IMR-90 (cell line): ENCODE data around the gene MYO1F. TPM values are rescaled to one million over a fixed set of nuclear protein-coding genes. Genes with fewer than 3 reads are reported as not detected.

Experiments used
- ATAC-seq: fragments of 200-7000 bp; cut with Tn5 transposase; 2 replicates; pipeline ENCODE4 v1.9.1; 2020; ENCODE audit warnings: low read depth, mild to moderate bottlenecking, moderate library complexity
- BruUV-seq: library from RNA; stranded (reverse); fragments of 400-500 nt; replicated peaks from 2 replicates; lab custom pipeline; 2021; lab: Mats Ljungman, UMichigan
- CTCF ChIA-PET: fragments of 300-600 bp; formaldehyde crosslinking; extraction: SDS; loops from one replicate; lab custom pipeline; 2021; ENCODE audit warnings: antibody characterized with exemption; lab: Yijun Ruan, JAX
- POLR2A ChIA-PET: fragments of 300-600 bp; sonication (Branson Sonifier 250); formaldehyde crosslinking; loops from one replicate; lab custom pipeline; 2022; ENCODE audit warnings: antibody characterized with exemption; ENCODE audit not compliant: unreplicated experiment; lab: Charles Lee
- DNase-seq: peaks from one replicate; pipeline ENCODE4 v3.0.0; 2013
- H2AFZ ChIP-seq: replicated peaks from 2 replicates; pipeline ENCODE3; 2013; ENCODE audit warnings: low read length, mild to moderate bottlenecking; ENCODE audit not compliant: poor library complexity
- H2AK5ac ChIP-seq: 2 replicates; pipeline ENCODE4 v1.6.1; 2013; ENCODE audit warnings: low read depth, low read length, inconsistent platforms
- H2AK9ac ChIP-seq: replicated peaks from 2 replicates; pipeline ENCODE3; 2013; ENCODE audit warnings: mild to moderate bottlenecking, low read depth, low read length, moderate library complexity; ENCODE audit not compliant: poor library complexity
- H2BK120ac ChIP-seq: 2 replicates; pipeline ENCODE4 v1.6.1; 2013; ENCODE audit warnings: low read depth, low read length, inconsistent platforms
- H2BK15ac ChIP-seq: 3 replicates; pipeline ENCODE4 v1.6.1; 2013; ENCODE audit warnings: low read depth, low read length, inconsistent platforms
- H2BK20ac ChIP-seq: 2 replicates; pipeline ENCODE4 v1.6.1; 2013; ENCODE audit warnings: low read depth, mild to moderate bottlenecking, inconsistent platforms, low read length, moderate library complexity
- H2BK5ac ChIP-seq: 2 replicates; pipeline ENCODE4 v1.6.1; 2013; ENCODE audit warnings: mild to moderate bottlenecking, low read depth, low read length, inconsistent platforms; ENCODE audit not compliant: poor library complexity, severe bottlenecking
- H3K14ac ChIP-seq: replicated peaks from 2 replicates; pipeline ENCODE4 v1.6.1; 2013; ENCODE audit warnings: low read depth, low read length, inconsistent platforms
- H3K18ac ChIP-seq: 2 replicates; pipeline ENCODE4 v1.6.1; 2013; ENCODE audit warnings: low read depth, low read length, control low read depth
- H3K23ac ChIP-seq: 2 replicates; pipeline ENCODE4 v1.6.1; 2013; ENCODE audit warnings: low read depth, low read length, inconsistent platforms
- H3K27ac ChIP-seq: 2 replicates; pipeline ENCODE4 v1.5.1; 2013; ENCODE audit warnings: mild to moderate bottlenecking, control low read depth, low read length; ENCODE audit not compliant: insufficient read depth
- H3K27me3 ChIP-seq: 2 replicates; pipeline ENCODE4 v1.6.1; 2013; ENCODE audit warnings: low read length; ENCODE audit not compliant: control insufficient read depth, insufficient read depth
- H3K36me3 ChIP-seq: 2 replicates; pipeline ENCODE4 v1.6.1; 2013; ENCODE audit warnings: low read length, mixed read lengths; ENCODE audit not compliant: control insufficient read depth, insufficient read depth
- H3K4ac ChIP-seq: 2 replicates; pipeline ENCODE4 v1.6.1; 2013; ENCODE audit warnings: low read depth, low read length, inconsistent platforms
- H3K4me1 ChIP-seq: 2 replicates; pipeline ENCODE4 v1.6.1; 2013; ENCODE audit warnings: low read length, mixed read lengths; ENCODE audit not compliant: control insufficient read depth, insufficient read depth
- H3K4me2 ChIP-seq: 2 replicates; pipeline ENCODE4 v1.6.1; 2013; ENCODE audit warnings: low read depth, mild to moderate bottlenecking, control low read depth, low read length, moderate library complexity
- H3K4me3 ChIP-seq: 2 replicates; pipeline ENCODE4 v1.5.1; 2013; ENCODE audit warnings: low read depth, mild to moderate bottlenecking, control low read depth, low read length, moderate library complexity; ENCODE audit not compliant: insufficient read depth
- H3K56ac ChIP-seq: 2 replicates; pipeline ENCODE4 v1.6.1; 2013; ENCODE audit warnings: low read length, inconsistent platforms; ENCODE audit not compliant: insufficient read depth; ENCODE audit errors: extremely low read depth
- H3K79me1 ChIP-seq, 2 experiments: 2 replicates each; pipeline ENCODE4 v1.6.1; 2013; ENCODE audit warnings: low read length in 2 of 2, inconsistent platforms in 1 of 2, low read depth in 1 of 2
- H3K9ac ChIP-seq: 2 replicates; pipeline ENCODE4 v1.6.1; 2013; ENCODE audit warnings: low read depth, low read length, control low read depth
- H3K9me1 ChIP-seq: 2 replicates; pipeline ENCODE4 v1.6.1; 2013; ENCODE audit warnings: low read length, inconsistent platforms; ENCODE audit not compliant: insufficient read depth
- H3K9me3 ChIP-seq: 2 replicates; pipeline ENCODE4 v1.6.1; 2013; ENCODE audit warnings: low read length; ENCODE audit not compliant: control insufficient read depth, insufficient read depth
- H4K20me1 ChIP-seq: 2 replicates; pipeline ENCODE4 v1.6.1; 2013; ENCODE audit warnings: low read length, inconsistent platforms; ENCODE audit not compliant: insufficient read depth
- H4K5ac ChIP-seq: 2 replicates; pipeline ENCODE4 v1.6.1; 2013; ENCODE audit warnings: mild to moderate bottlenecking, low read depth, low read length, control low read depth
- H4K8ac ChIP-seq, 2 experiments: 2 replicates each; pipeline ENCODE4 v1.6.1; 2013; ENCODE audit warnings: low read depth in 2 of 2, low read length in 2 of 2, control low read depth in 1 of 2, inconsistent platforms in 1 of 2
- H4K91ac ChIP-seq: 2 replicates; pipeline ENCODE4 v1.6.1; 2013; ENCODE audit warnings: low read depth, low read length, inconsistent platforms; ENCODE audit not compliant: insufficient read depth
- CHD1 ChIP-seq: IDR thresholded peaks from 2 replicates; pipeline ENCODE4 v1.6.1; 2012; ENCODE audit warnings: low read depth, low read length, improper control_type of control experiment
- ELK1 ChIP-seq: fragments of 150-350 bp; IDR thresholded peaks from 2 replicates; pipeline ENCODE4 v1.6.1; 2016; ENCODE audit warnings: low read depth, mild to moderate bottlenecking, low read length, moderate library complexity, borderline replicate concordance
- FOS ChIP-seq: fragments of 150-350 bp; IDR thresholded peaks from 2 replicates; pipeline ENCODE4 v1.6.1; 2016; ENCODE audit warnings: low read depth, low read length
- MAZ ChIP-seq: IDR thresholded peaks from 2 replicates; pipeline ENCODE4 v1.6.1; 2012; ENCODE audit warnings: low read depth, mild to moderate bottlenecking, low read length, improper control_type of control experiment, moderate library complexity, borderline replicate concordance
- MXI1 ChIP-seq: IDR thresholded peaks from 2 replicates; pipeline ENCODE4 v1.6.1; 2012; ENCODE audit warnings: low read depth, mild to moderate bottlenecking, low read length, moderate library complexity, borderline replicate concordance
- RAD21 ChIP-seq: IDR thresholded peaks from 2 replicates; pipeline ENCODE4 v1.6.1; 2012; ENCODE audit warnings: low read length, improper control_type of control experiment
- RCOR1 ChIP-seq: IDR thresholded peaks from 2 replicates; pipeline ENCODE4 v1.6.1; 2012; ENCODE audit warnings: mild to moderate bottlenecking, low read length, improper control_type of control experiment; ENCODE audit not compliant: insufficient replicate concordance
- RFX5 ChIP-seq: IDR thresholded peaks from 2 replicates; pipeline ENCODE4 v1.8.0; 2012; ENCODE audit warnings: low read depth, mild to moderate bottlenecking, low read length, moderate library complexity
- SMC3 ChIP-seq: fragments of 150-350 bp; IDR thresholded peaks from 2 replicates; pipeline ENCODE4 v1.6.1; 2016; ENCODE audit warnings: low read depth, mild to moderate bottlenecking, antibody characterized with exemption, low read length, moderate library complexity
- USF2 ChIP-seq: fragments of 150-350 bp; IDR thresholded peaks from 2 replicates; pipeline ENCODE4 v1.6.1; 2017; ENCODE audit warnings: mild to moderate bottlenecking, antibody characterized with exemption, low read length, low read depth
- WGBS, 2 experiments: methylation state at CpG; one replicate each; pipeline versions ENCODE4 v1.1.5 to v1.1.7; 2013; ENCODE audit warnings: missing lambda C conversion rate in 2 of 2; ENCODE audit not compliant: insufficient read length in 1 of 2; ENCODE audit errors: extremely low coverage in 2 of 2; 5-methylcytosine and 5-hydroxymethylcytosine counted together
- dilution Hi-C: fragments of 300-500 bp; cut with HindIII; formaldehyde crosslinking; loops from one replicate; pipeline ENCODE4 v1.14.3; 2018; ENCODE audit warnings: low sequenced_read_pairs; ENCODE audit not compliant: unreplicated experiment
- in situ Hi-C: fragments of 300-500 bp; cut with MboI; formaldehyde crosslinking; loops from 3 replicates; pipeline ENCODE4 v1.14.3; 2019; ENCODE audit warnings: low sequenced_read_pairs, inconsistent platforms, mixed read lengths
- intact Hi-C: fragments of 100-400 bp; cut with micrococcal nuclease; formaldehyde crosslinking; loops from 2 replicates; pipeline ENCODE4 v1.10.0; 2022
- polyA plus RNA-seq, 3 experiments: library from polyadenylated mRNA; depleted of rRNA; stranded (reverse); fragments of >200 nt; gene quantifications; 2 replicates each; pipeline ENCODE4 v1.2.3, GENCODE V29; 2012; ENCODE audit warnings: low replicate concordance in 1 of 3
- total RNA-seq: library from RNA; depleted of rRNA; stranded (reverse); fragments of >200 nt; gene quantifications from 2 replicates; pipeline ENCODE4 v1.2.3, GENCODE V29; 2012
- TF ChIP-seq, protein P1 (sequence below): conservative IDR thresholded peaks from 2 replicates; pipeline ENCODE4 v1.5.1; 2012; ENCODE audit warnings: mild to moderate bottlenecking, low read depth, low read length, improper control_type of control experiment

MYO1F gene
- total and polyA plus RNA-seq, 2 of the 4 experiments (the other 2 are of a cell fraction) = 0.14 to 0.18 TPM

- Histone ChIP-seq H3K56ac (no peak overlapping the region), H4K20me1 (no peaks in the 10 kb centered on the region; the same call in 1 of the 2 replicates), H3K36me3 (no peaks in the 10 kb centered on the region), H3K4me3 (peak overlapping the region; percentile 35), H4K91ac (no peak overlapping the region), H2AK9ac (peak overlapping the region; percentile 90), H4K8ac (peak overlapping the region in 1 of 2 experiments; percentile 54; a peak in 1 of 4 replicates), H3K4me1 (no peaks in the 10 kb centered on the region), H3K23ac (0 out of 2 replicates have a peak overlapping the region, but pooled peaks have one; percentile 3), H3K9me1 (peaks cover 3% of the 10 kb centered on the region; the same call in 1 of the 2 replicates), H3K9ac (0 out of 2 replicates have a peak overlapping the region, but pooled peaks have one; percentile 6), H3K4ac (no peak overlapping the region), H3K14ac (no peak overlapping the region), H3K4me2 (peak overlapping the region; percentile 66), H3K9me3 (no peaks in the 10 kb centered on the region), H4K5ac (no peak overlapping the region), H3K79me1 (no peaks in the 10 kb centered on the region; a peak in 1 of 4 replicates), H2AFZ (peak overlapping the region; percentile 94), H2BK15ac (no peak overlapping the region), H3K27me3 (no peaks in the 10 kb centered on the region), H2AK5ac (no peak overlapping the region), H2BK120ac (no peak overlapping the region), H2BK5ac (no peak overlapping the region), H2BK20ac (no peak overlapping the region), H3K27ac (no peak overlapping the region), H3K18ac (no peak overlapping the region)
- peak; percentile 94 for ATAC-seq
- no TSS peak for BruUV-seq
- POLR2A ChIA-PET = interaction anchor here (0.5 to 1.2 kb wide), 2 partner anchors 8 to 15 kb away, joined by 4 read pairs; partner anchors contain the start of gene ZNF414
- peak; percentile 49 for DNase-seq
- in situ Hi-C loops = loop anchor here (5.0 kb wide), 1 partner anchor 154 kb away; no protein-coding TSS in a partner anchor
- WGBS, 2 experiments = 0% methylated on average over 25 of the region's 56 CpGs; no CpG with 5 or more reads in 1 of the 2 experiments
- dilution Hi-C loops = no loop called here
- CTCF ChIA-PET = interaction anchor here (0.6 to 1.3 kb wide), 7 partner anchors 8 to 239 kb away, joined by 3 to 5 read pairs (median 3); partner anchors contain the start of genes MARCHF2, RAB11B and ZNF414
- intact Hi-C loops = loop anchor here (1.0 to 5.0 kb wide), 4 partner anchors 49 to 152 kb away; partner anchors contain the start of genes HNRNPM and MARCHF2
- TF ChIP-seq, protein P1, sequence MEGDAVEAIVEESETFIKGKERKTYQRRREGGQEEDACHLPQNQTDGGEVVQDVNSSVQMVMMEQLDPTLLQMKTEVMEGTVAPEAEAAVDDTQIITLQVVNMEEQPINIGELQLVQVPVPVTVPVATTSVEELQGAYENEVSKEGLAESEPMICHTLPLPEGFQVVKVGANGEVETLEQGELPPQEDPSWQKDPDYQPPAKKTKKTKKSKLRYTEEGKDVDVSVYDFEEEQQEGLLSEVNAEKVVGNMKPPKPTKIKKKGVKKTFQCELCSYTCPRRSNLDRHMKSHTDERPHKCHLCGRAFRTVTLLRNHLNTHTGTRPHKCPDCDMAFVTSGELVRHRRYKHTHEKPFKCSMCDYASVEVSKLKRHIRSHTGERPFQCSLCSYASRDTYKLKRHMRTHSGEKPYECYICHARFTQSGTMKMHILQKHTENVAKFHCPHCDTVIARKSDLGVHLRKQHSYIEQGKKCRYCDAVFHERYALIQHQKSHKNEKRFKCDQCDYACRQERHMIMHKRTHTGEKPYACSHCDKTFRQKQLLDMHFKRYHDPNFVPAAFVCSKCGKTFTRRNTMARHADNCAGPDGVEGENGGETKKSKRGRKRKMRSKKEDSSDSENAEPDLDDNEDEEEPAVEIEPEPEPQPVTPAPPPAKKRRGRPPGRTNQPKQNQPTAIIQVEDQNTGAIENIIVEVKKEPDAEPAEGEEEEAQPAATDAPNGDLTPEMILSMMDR = peak; percentile 84
- TF ChIP-seq ELK1 (no peak), FOS (no peak), CHD1 (no peak), RAD21 (peak; percentile 76), USF2 (peak; percentile 58), SMC3 (peak; percentile 84), RFX5 (no peak), RCOR1 (no peak), MXI1 (peak; percentile 82; the same call in 1 of the 2 replicates), MAZ (0 out of 2 replicates have a peak, but pooled peaks have one; percentile 52)
Observed at GRCh38 chr19:8505680-8506401, 71.4 kb downstream of the MYO1F start.
